Upper lobe of left lung (tissue), 4 donors: ENCODE measurements around the gene TSPEAR.

Source experiments
- CTCF ChIP-seq, 6 experiments: fragments of 450-650 bp in 4 of 6; fragments of 200-600 bp in 2 of 6; sonication (generic) in 2 of 6; IDR thresholded peaks; one replicate each; pipeline ENCODE4 v1.5.1; 2016 to 2019; ENCODE audit warnings: antibody characterized with exemption in 6 of 6
- POLR2A ChIP-seq, 4 donors: fragments of 450-650 bp; IDR thresholded peaks; one replicate each; pipeline ENCODE4 v1.5.1; 2016 to 2017; ENCODE audit warnings: antibody characterized with exemption in 4 of 4, mild to moderate bottlenecking in 2 of 4

GRCh38 chr21:44758781-44759627 lies 47.6 kb upstream of the TSPEAR start:
- TF ChIP-seq CTCF (IDR thresholded peaks at IDR 0.05) = no peak
- TF ChIP-seq POLR2A (IDR thresholded peaks at IDR 0.05) = no peak
